Pons (tissue), 1 donor: ENCODE measurements around the gene UPK1A.

Experiments used
- DNase-seq: peaks from one replicate; pipeline ENCODE4 v3.0.0-alpha.2; 2016; ENCODE audit warnings: low spot score

Gene UPK1A

GRCh38 chr19:35666251-35666913 is at the start of gene UPK1A:
TSS of gene UPK1A (plus strand) at chr19:35666517. CDS start at chr19:35666813, 296 bp downstream.
- DNase-seq: no peak

- no peak for DNase-seq
Measured at GRCh38 chr19:35618857-35619256, 47.5 kb upstream of the UPK1A start.

- DNase-seq: no peak
Measured at GRCh38 chr19:35619290-35619923, 46.9 kb upstream of the UPK1A start.

- DNase-seq: no peak
Measured at GRCh38 chr19:35620001-35620400, 46.3 kb upstream of the UPK1A start.

GRCh38 chr19:35621708-35622107 is 44.6 kb upstream of the UPK1A start:
- DNase-seq: no peak

- DNase-seq: no peak
Measured at GRCh38 chr19:35622750-35623149, 43.6 kb upstream of the UPK1A start.

GRCh38 chr19:35623327-35624010 is 42.8 kb upstream of the UPK1A start:
- no peak for DNase-seq

GRCh38 chr19:35628264-35628564 is 38.1 kb upstream of the UPK1A start:
- no peak for DNase-seq

- DNase-seq: peak; percentile 98
Measured at GRCh38 chr19:35628565-35629331, 37.6 kb upstream of the UPK1A start, which contains the start of gene RBM42. TSS of gene RBM42 (plus strand) at chr19:35629036. CDS start at chr19:35629154, 118 bp downstream.

- no peak for DNase-seq
Measured at GRCh38 chr19:35629332-35629633, 37.0 kb upstream of the UPK1A start.

- no peak for DNase-seq
Measured at GRCh38 chr19:35633727-35634440, 32.4 kb upstream of the UPK1A start.

- no peak for DNase-seq
Measured at GRCh38 chr19:35636651-35637050, 29.7 kb upstream of the UPK1A start.

GRCh38 chr19:35637165-35637564 is 29.2 kb upstream of the UPK1A start:
- DNase-seq: no peak

- DNase-seq: no peak
Measured at GRCh38 chr19:35639321-35639639, 27.0 kb upstream of the UPK1A start.

- DNase-seq: no peak
Measured at GRCh38 chr19:35639863-35640262, 26.5 kb upstream of the UPK1A start.

GRCh38 chr19:35641515-35642151 is 24.7 kb upstream of the UPK1A start, which contains the start of gene ETV2:
TSS of gene ETV2 (plus strand) at chr19:35641745. CDS start at chr19:35642461, 716 bp downstream.
- no peak for DNase-seq

GRCh38 chr19:35642312-35642711 is 24.0 kb upstream of the UPK1A start:
- no peak for DNase-seq

GRCh38 chr19:35642798-35643254 is 23.5 kb upstream of the UPK1A start:
- DNase-seq: no peak

GRCh38 chr19:35643255-35644205 is 22.8 kb upstream of the UPK1A start:
- DNase-seq: peak; percentile 54
